GM12801 (cell line): ENCODE results near the gene ZBED3.

Experiments
- CTCF ChIP-seq: IDR thresholded peaks from one replicate; pipeline ENCODE4 v1.5.1; 2011; ENCODE audit warnings: control low read depth; ENCODE audit not compliant: insufficient read length; ENCODE audit errors: extremely low read depth

ZBED3 gene

GRCh38 chr5:77033338-77033737 is 53.7 kb downstream of the ZBED3 start:
- TF ChIP-seq CTCF: no peak

GRCh38 chr5:77032635-77033034 is 54.5 kb downstream of the ZBED3 start:
- TF ChIP-seq CTCF: no peak

- TF ChIP-seq CTCF: no peak
Observed at GRCh38 chr5:77031891-77032290, 55.2 kb downstream of the ZBED3 start.

GRCh38 chr5:77030097-77031071 is 56.7 kb downstream of the ZBED3 start, which contains the start of gene AGGF1:
TSS of gene AGGF1 (plus strand) at chr5:77030404. CDS start at chr5:77030767, 363 bp downstream.
- TF ChIP-seq CTCF: no peak

GRCh38 chr5:77029376-77029885 is 57.7 kb downstream of the ZBED3 start:
- TF ChIP-seq CTCF: no peak

GRCh38 chr5:77028631-77029375 is 58.3 kb downstream of the ZBED3 start:
- no peak for TF ChIP-seq CTCF

GRCh38 chr5:77024490-77024889 is 62.6 kb downstream of the ZBED3 start:
- TF ChIP-seq CTCF: no peak
